Suppressor macrophage treated with lipopolysaccharide for 1 hour (primary cell): ENCODE results near the gene TRIM33.
A peak's percentile ranks its signal among the peaks of the same experiment; 100 is the strongest.

Experiments used
- DNase-seq, 3 donors: peaks; one replicate each; pipeline ENCODE4 v3.0.0-alpha.2; 2020 to 2022

The TRIM33 gene

GRCh38 chr1:114511032-114511785, at the start of gene TRIM33:
Gene TRIM33, minus strand, starts transcription at chr1:114511203. Its CDS starts 127 bp downstream, at chr1:114511076.
- DNase-seq: peak; percentile 95 to 98 (median 97)

GRCh38 chr1:114559356-114559755, 48.4 kb upstream of the TRIM33 start:
- DNase-seq: peak in 1 of 3 donors; percentile 18

GRCh38 chr1:114558544-114558943, 47.5 kb upstream of the TRIM33 start:
- DNase-seq: peak in 2 of 3 donors; percentile 40 to 49

GRCh38 chr1:114554577-114554976, 43.6 kb upstream of the TRIM33 start:
- DNase-seq: no peak

DNA sequence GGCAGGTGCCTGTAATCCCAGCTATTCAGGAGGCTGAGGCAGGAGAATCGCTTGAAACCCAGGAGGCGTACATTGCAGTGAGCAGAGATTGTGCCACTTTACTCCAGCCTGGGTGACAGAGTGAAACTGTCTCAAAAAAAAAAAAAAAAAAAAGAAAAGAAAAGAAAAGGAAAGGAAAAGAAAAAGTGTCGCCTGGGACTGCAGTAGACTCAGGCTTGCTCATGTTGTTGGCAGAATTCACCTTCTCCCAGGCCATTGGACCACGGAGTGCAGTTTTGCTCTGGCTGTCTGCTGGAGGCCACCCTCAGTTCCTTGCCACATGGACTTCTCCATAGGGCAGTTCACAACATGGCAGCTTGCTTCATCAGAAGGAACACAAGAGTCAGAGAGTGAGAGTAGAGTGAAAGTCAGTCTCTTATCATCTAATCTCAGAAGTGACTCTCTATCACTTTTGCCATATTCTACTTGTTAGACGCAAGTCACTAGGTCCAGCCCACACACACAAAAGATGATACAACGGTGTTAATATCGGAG, 41.2 kb upstream of the TRIM33 start:
- no peak for DNase-seq

DNA sequence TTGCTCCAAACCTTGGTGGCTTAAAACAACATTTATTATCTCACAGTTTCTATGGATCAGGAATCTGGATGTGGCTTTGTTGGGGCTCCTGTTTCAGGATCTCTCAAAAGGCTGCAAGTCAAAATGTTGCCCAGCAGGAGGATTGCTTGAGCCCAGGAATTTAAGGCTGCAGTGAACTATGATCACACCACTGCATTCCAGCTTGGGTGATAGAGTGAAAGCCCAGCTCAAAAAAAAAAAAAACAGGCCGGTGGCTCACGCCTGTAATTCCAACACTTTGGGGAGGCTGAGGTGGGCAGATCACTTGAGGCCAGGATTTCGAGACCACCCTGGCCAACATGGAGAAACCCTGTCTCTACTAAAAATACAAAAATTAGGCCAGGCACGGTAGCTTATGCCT, 40.4 kb upstream of the TRIM33 start:
- no peak for DNase-seq

DNA sequence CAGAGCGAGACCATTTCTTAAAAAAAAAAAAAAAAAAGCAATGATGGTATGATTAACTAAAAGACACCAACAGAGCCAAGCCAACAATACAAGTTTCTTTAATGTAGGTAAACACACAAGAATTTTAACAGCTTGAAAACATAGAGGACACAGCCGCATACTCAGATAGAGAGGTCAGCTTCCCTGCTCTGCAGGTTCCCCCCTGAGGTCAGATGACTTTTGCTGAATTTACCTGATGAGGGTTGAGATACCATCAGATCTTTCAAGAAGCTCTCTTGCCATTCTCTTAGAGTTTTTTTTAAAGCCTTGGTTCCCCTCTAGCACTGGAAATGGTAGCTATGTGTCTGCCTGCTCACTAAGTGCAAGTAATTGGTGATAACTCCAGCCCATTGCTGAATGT, 39.3 kb upstream of the TRIM33 start:
- DNase-seq: no peak

DNA sequence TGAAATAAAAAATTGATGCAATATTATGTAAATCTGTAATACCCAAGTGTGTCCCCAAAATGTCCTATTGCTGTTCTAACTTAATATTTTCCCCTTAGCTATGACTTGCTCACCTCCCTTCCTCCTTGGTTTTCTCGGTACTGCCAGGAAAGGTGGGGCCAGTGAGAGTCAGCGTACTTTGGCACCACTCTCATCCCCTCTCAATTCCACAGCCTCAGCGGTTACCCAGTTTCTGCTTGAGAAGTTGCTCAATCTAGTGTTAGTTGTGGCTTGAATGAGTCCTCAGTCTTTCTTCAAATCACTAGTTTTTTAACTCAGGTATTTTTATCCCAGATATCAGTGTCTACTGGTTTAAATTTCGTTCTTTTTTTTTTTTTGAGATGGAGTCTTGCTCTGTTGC, 38.1 kb upstream of the TRIM33 start:
- no peak for DNase-seq

- DNase-seq: peak in 1 of 3 donors; percentile 7
These were observed 36.1 kb upstream of the TRIM33 start for GRCh38 chr1:114547076-114547475.

- DNase-seq: no peak
These were observed 34.8 kb upstream of the TRIM33 start for GRCh38 chr1:114545796-114546195.

- DNase-seq: no peak
These were observed 34.3 kb upstream of the TRIM33 start for GRCh38 chr1:114545315-114545714.

- no peak for DNase-seq
These were observed 29.8 kb upstream of the TRIM33 start for GRCh38 chr1:114540821-114541220.

GRCh38 chr1:114540272-114540671, 29.3 kb upstream of the TRIM33 start:
- DNase-seq: no peak

- no peak for DNase-seq
These were observed 25.0 kb upstream of the TRIM33 start for GRCh38 chr1:114536043-114536442.

DNA sequence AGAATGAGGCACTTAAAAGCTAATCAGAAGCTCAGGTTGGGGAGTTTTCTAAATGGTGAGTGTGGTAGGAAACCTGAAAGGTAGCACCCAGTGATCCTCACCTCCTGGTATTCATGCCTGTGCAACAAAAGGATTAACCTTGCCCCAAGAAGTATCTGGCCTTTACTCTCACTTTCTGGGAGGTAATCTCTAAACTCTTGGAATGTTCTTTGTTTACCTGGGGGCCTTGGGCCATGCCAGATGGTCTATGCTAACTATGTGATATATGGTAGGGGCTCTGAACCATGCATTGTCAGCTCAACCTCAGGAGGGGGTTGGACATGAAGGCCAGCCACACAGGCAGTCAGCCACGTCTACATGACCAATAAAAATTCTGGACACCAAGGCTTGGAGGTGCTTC, 24.4 kb upstream of the TRIM33 start:
- DNase-seq: no peak

GRCh38 chr1:114531094-114531493, 20.1 kb upstream of the TRIM33 start:
- DNase-seq: no peak

DNA sequence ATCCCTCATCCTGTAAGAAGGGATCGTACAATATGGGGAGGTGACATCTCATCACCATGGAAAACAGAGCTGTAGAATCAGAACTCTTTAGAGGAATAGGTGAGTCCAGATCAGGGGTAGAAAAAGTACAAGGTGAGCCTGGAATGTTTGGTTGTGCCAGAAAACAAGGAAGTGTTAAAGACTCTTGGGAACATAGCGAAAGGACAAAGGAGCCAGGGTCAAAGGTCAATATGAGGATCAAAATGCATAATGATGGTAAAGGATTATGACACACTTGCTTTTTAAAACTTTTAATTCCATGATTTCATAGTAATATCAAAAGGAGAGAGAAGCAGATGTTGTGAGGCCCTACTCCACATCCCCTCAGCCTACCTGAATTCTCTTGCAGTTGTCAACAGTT, 19.2 kb upstream of the TRIM33 start:
- no peak for DNase-seq

- DNase-seq: no peak
These were observed 13.9 kb upstream of the TRIM33 start for GRCh38 chr1:114524944-114525343.

DNA sequence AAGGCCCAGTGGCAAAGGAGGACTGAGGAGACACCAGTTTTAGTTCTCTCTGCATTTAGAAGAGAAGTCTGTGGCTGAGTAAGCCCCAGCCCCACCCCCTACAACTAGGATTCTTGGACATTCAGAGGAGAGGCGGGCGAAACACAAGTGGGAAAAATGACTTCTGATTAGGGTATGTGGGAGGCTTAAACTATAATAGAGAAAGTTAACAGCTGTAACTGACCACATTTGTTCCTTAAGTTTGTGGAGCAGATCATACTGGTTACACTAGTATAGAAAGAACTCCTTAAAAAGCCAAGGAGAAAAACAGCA, 11.2 kb upstream of the TRIM33 start:
- no peak for DNase-seq

GRCh38 chr1:114521396-114522263, 10.6 kb upstream of the TRIM33 start:
- no peak for DNase-seq

DNA sequence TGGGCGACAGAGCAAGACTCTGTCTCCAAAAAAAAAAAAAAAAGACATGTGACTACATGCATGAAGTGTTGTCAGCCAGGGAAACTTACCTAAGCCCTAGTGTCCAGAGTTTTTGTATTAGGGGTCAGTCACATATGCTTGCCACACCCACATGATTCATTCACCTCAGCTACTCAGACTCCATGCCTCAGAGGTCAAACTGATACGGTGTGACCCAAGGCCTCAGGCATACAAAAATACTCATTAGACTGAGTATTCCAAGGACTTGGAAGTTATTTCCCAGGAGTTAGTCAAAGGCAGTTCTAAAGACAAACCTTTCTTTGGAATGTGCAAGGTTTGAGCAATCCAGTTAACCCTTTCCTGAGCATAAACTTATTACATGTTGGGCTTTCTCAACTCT, 6.3 kb upstream of the TRIM33 start:
- DNase-seq: no peak

DNA sequence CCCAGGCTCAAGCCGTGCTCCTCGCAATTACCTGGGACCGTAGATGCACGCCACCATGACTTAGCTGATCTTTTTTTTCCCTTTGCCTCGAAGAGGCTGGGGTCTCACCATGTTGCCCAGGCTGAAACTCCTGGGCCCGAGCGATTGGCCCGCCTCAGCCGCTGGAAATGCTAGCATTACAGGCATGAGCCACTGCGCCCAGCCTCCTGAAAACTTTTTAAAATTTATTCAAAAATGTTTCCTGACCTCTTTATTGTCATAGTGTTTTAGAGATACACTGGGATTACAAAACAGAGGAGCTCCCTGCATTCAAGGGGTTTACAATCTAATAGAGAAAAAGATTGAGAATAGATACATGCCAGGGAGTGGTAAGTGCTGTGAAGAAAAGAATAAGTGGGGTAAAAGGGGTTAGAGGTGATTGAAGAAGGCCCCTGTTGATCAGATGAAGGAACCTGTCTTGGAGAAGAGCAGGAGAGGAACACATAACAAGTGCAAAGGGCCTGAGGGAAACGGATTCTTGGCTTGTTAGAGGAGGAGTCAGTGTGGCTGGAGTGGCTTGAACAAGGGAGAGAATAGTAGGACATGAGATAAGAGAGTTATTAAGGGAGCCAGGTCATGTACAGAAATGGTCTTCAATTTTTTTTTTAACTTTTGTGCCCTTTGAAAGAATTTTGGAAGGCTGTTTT, 1.7 kb upstream of the TRIM33 start:
- DNase-seq: no peak

- peak in 1 of 3 donors; percentile 20 for DNase-seq
These were observed 550 bp downstream of the TRIM33 start for GRCh38 chr1:114510274-114511031.
